Endodermal cell (in vitro differentiated cells): ENCODE data around the gene RAD17. TPM values are rescaled to one million over a fixed set of nuclear protein-coding genes. Genes with fewer than 3 reads are reported as not detected.
"Not testable (repeated sequence)": the region's sequence is repeated elsewhere in the genome, so short reads cannot be mapped to it uniquely, and the experiment has no call there.

Experiments used
- DNase-seq: peaks from one replicate; pipeline ENCODE4 v3.0.0-alpha.2; 2017
- H3K27ac ChIP-seq: 2 replicates; pipeline ENCODE4 v1.5.1; 2013; ENCODE audit warnings: mild to moderate bottlenecking, low read depth, low read length, moderate library complexity
- H3K27me3 ChIP-seq: 2 replicates; pipeline ENCODE4 v1.6.1; 2013; ENCODE audit warnings: mild to moderate bottlenecking, low read length, moderate library complexity; ENCODE audit not compliant: insufficient read depth, control insufficient read depth, poor library complexity, severe bottlenecking
- H3K36me3 ChIP-seq: 2 replicates; pipeline ENCODE4 v1.7.0; 2013; ENCODE audit warnings: mild to moderate bottlenecking, low read length, moderate library complexity; ENCODE audit not compliant: control insufficient read depth, insufficient read depth
- H3K4me1 ChIP-seq: one replicate; pipeline ENCODE4 v1.7.0; 2013; ENCODE audit warnings: low read length; ENCODE audit not compliant: control insufficient read depth, insufficient read depth
- H3K4me3 ChIP-seq: 2 replicates; pipeline ENCODE4 v1.5.1; 2013; ENCODE audit warnings: mild to moderate bottlenecking, low read length, moderate library complexity
- H3K9ac ChIP-seq: 2 replicates; pipeline ENCODE4 v1.6.1; 2013; ENCODE audit warnings: mild to moderate bottlenecking, low read length, moderate library complexity; ENCODE audit not compliant: poor library complexity, severe bottlenecking; ENCODE audit errors: extremely low read depth
- H3K9me3 ChIP-seq: 2 replicates; pipeline ENCODE4 v1.6.1; 2013; ENCODE audit warnings: mild to moderate bottlenecking, low read length, moderate library complexity; ENCODE audit not compliant: control insufficient read depth
- H3K27ac Mint-ChIP-seq: 2 replicates; pipeline ENCODE4 v1.8.0; 2020; ENCODE audit warnings: mixed read lengths
- H3K27me3 Mint-ChIP-seq: 2 replicates; pipeline ENCODE4 v1.8.0; 2021; ENCODE audit warnings: mild to moderate bottlenecking, mixed read lengths; ENCODE audit not compliant: insufficient read depth
- H3K36me3 Mint-ChIP-seq: 2 replicates; pipeline ENCODE4 v1.8.0; 2020; ENCODE audit warnings: low read depth, mixed read lengths
- H3K4me1 Mint-ChIP-seq: 2 replicates; pipeline ENCODE4 v1.8.0; 2020; ENCODE audit warnings: mixed read lengths
- H3K4me3 Mint-ChIP-seq: 2 replicates; pipeline ENCODE4 v1.8.0; 2020; ENCODE audit warnings: mild to moderate bottlenecking, moderate library complexity, mixed read lengths
- H3K9me3 Mint-ChIP-seq: 2 replicates; pipeline ENCODE4 v1.8.0; 2020; ENCODE audit warnings: mild to moderate bottlenecking, mixed read lengths
- WGBS, 2 experiments: methylation state at CpG; one replicate each; pipeline versions ENCODE4 v1.1.5 to v1.1.7; 2013; ENCODE audit warnings: missing lambda C conversion rate in 2 of 2, mixed read lengths in 1 of 2; ENCODE audit not compliant: insufficient coverage in 1 of 2, insufficient read length in 1 of 2; 5-methylcytosine and 5-hydroxymethylcytosine counted together
- total RNA-seq, 2 donors: library from RNA; stranded (reverse); fragmentation: NEBNext Ultra II Directional in 1 of 2; extraction: Animal tissue kit (Norgen Biotek cat#: 25700) in 1 of 2; gene quantifications; 2 replicates in 1 of 2; 3 replicates in 1 of 2; pipeline ENCODE4 v1.2.1, GENCODE V29; 2021
- TF ChIP-seq, protein P1 (sequence below): fragments of 200-600 bp; sonication (generic); conservative IDR thresholded peaks from 2 replicates; pipeline ENCODE4 v1.5.0; 2021; ENCODE audit warnings: antibody characterized with exemption, mild to moderate bottlenecking

The RAD17 gene
- total RNA-seq, 2 donors from 2014 or later: 30.1 to 40.0 TPM

DNA sequence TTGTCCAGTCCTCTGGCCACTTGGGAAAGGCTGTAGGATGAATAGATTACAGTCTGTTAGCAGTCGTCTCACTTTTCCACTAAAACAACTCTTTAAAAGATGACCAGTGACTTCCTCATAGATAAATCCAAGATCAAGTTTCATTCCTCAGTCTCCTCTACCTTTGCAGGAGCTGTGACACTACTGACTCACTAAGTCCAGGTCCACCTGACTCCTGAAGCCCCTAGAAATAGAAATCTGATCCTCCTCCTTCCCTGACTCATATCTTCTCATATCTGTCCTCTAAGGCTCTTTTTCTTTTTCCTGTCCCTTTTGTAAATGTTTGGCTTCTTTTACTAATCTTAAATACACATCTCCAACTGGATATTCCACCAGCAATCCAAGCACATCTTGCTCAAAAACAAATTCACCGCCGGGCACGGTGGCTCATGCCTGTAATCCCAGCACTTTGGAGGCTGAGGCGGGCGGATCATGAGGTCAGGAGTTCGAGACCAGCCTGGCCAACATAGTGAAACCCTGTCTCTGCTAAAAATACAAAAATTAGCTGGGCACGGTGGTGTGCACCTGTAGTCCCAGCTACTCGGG, 39.6 kb upstream of the RAD17 start:
- no peaks in the 10 kb centered on the region for H3K27me3 ChIP-seq
- peaks cover 5% of the 10 kb centered on the region for H3K4me1 ChIP-seq
- Mint-ChIP-seq H3K27me3 (peaks cover 2% of the 10 kb centered on the region), H3K9me3 (peaks cover 3% of the 10 kb centered on the region), H3K36me3 (peaks cover 2% of the 10 kb centered on the region), H3K4me3 (no peak overlapping the region), H3K27ac (no peak overlapping the region), H3K4me1 (peaks cover 12% of the 10 kb centered on the region)
- 87 to 95% methylated on average over 3 to 9 of the region's 9 CpGs for WGBS, 2 experiments
- DNase-seq: no peak
- H3K36me3 ChIP-seq: no peaks in the 10 kb centered on the region
- H3K9ac ChIP-seq: no peak overlapping the region
- no peak overlapping the region for H3K27ac ChIP-seq
- H3K9me3 ChIP-seq: no peaks in the 10 kb centered on the region
- H3K4me3 ChIP-seq: no peak overlapping the region
- TF ChIP-seq, protein P1, sequence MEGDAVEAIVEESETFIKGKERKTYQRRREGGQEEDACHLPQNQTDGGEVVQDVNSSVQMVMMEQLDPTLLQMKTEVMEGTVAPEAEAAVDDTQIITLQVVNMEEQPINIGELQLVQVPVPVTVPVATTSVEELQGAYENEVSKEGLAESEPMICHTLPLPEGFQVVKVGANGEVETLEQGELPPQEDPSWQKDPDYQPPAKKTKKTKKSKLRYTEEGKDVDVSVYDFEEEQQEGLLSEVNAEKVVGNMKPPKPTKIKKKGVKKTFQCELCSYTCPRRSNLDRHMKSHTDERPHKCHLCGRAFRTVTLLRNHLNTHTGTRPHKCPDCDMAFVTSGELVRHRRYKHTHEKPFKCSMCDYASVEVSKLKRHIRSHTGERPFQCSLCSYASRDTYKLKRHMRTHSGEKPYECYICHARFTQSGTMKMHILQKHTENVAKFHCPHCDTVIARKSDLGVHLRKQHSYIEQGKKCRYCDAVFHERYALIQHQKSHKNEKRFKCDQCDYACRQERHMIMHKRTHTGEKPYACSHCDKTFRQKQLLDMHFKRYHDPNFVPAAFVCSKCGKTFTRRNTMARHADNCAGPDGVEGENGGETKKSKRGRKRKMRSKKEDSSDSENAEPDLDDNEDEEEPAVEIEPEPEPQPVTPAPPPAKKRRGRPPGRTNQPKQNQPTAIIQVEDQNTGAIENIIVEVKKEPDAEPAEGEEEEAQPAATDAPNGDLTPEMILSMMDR: no peak

GRCh38 chr5:69331528-69332445, 37.8 kb upstream of the RAD17 start:
- Mint-ChIP-seq H3K36me3 (peaks cover 2% of the 10 kb centered on the region), H3K9me3 (peaks cover 3% of the 10 kb centered on the region), H3K27ac (peak overlapping the region; percentile 74), H3K4me1 (peaks cover 12% of the 10 kb centered on the region), H3K27me3 (peaks cover 12% of the 10 kb centered on the region), H3K4me3 (peak overlapping the region; percentile 58)
- Histone ChIP-seq H3K9me3 (no peaks in the 10 kb centered on the region), H3K4me3 (peak overlapping the region; percentile 77), H3K27ac (no peak overlapping the region), H3K4me1 (peaks cover 5% of the 10 kb centered on the region), H3K9ac (peak overlapping the region; percentile 48), H3K27me3 (peaks cover 4% of the 10 kb centered on the region), H3K36me3 (no peaks in the 10 kb centered on the region)
- no peak for DNase-seq
- TF ChIP-seq, protein P1: no peak
- 80 to 82% methylated on average over 11 of the region's 11 CpGs for WGBS, 2 experiments

GRCh38 chr5:69333668-69334315, 35.8 kb upstream of the RAD17 start:
- H3K9me3 ChIP-seq, H3K36me3 Mint-ChIP-seq, H3K27me3 ChIP-seq, DNase-seq, H3K4me1 ChIP-seq, H3K4me3 Mint-ChIP-seq, H3K27ac Mint-ChIP-seq, H3K27ac ChIP-seq, H3K9ac ChIP-seq, H3K4me3 ChIP-seq, H3K36me3 ChIP-seq, H3K9me3 Mint-ChIP-seq: not testable (repeated sequence)
- 96 to 98% methylated on average over 8 to 25 of the region's 25 CpGs for WGBS, 2 experiments
- Mint-ChIP-seq H3K4me1 (peaks cover 12% of the 10 kb centered on the region), H3K27me3 (peaks cover 12% of the 10 kb centered on the region)
